ENCODE measurements around the gene SSC4D. TPM values are rescaled to one million over a fixed set of nuclear protein-coding genes. Genes with fewer than 3 reads are reported as not detected.
"Not testable (repeated sequence)": the region's sequence is repeated elsewhere in the genome, so short reads cannot be mapped to it uniquely, and the experiment has no call there.

SSC4D gene
- total and polyA plus RNA-seq, 2 donors (not counting 1 experiment from before 2014, with no cell fraction given), result 0.33 to 0.42 TPM

GRCh38 chr7:76364198-76364584 is 45.3 kb downstream of the SSC4D start:
- H3K27ac ChIP-seq (ENCODE audit: insufficient read depth, low read length), result peak overlapping the region; percentile 84
- peak overlapping the region; percentile 55 for H3K4me2 ChIP-seq (ENCODE audit: extremely low read depth, insufficient read depth, low read length)
- H3K27me3 ChIP-seq (ENCODE audit: control insufficient read depth, insufficient read depth, low read length), result no peaks in the 10 kb centered on the region
- no peaks in the 10 kb centered on the region for H3K79me2 ChIP-seq (ENCODE audit: control insufficient read depth, insufficient read depth, low read length)
- H2AFZ ChIP-seq (ENCODE audit: low read length), result peak overlapping the region; percentile 11
- peak; percentile 46 to 77 for DNase-seq (ENCODE audit: low read depth in 2 of 2)
- no peaks in the 10 kb centered on the region for H3K9me3 ChIP-seq (ENCODE audit: control insufficient read depth, insufficient read depth, low read depth, low read length)
- H3K36me3 ChIP-seq (ENCODE audit: control insufficient read depth, insufficient read depth, low read length), result no peaks in the 10 kb centered on the region
- H3K9ac ChIP-seq (ENCODE audit: insufficient read depth, low read length), result no peak overlapping the region
- no peak for TF ChIP-seq CTCF (conservative IDR thresholded peaks at IDR 0.05 in 1 of 2, IDR thresholded peaks at IDR 0.05 in 1 of 2; ENCODE audit: low read depth in 1 of 2, low read length in 2 of 2)
- no peak for TF ChIP-seq EZH2 (IDR thresholded peaks at IDR 0.05; ENCODE audit: low read length, missing control alignments)
- H3K4me3 ChIP-seq (replicated peaks in 1 of 4; ENCODE audit: control extremely low read depth in 1 of 4, insufficient read depth in 1 of 4, low read depth in 3 of 4, low read length in 4 of 4), result peak overlapping the region in 1 of 4 experiments; percentile 17
- H3K4me1 ChIP-seq (ENCODE audit: control insufficient read depth, extremely low read depth, insufficient read depth, low read length), result peaks cover 14% of the 10 kb centered on the region
- H4K20me1 ChIP-seq (ENCODE audit: control insufficient read depth, extremely low read depth, insufficient read depth, low read length), result no peaks in the 10 kb centered on the region

DNA sequence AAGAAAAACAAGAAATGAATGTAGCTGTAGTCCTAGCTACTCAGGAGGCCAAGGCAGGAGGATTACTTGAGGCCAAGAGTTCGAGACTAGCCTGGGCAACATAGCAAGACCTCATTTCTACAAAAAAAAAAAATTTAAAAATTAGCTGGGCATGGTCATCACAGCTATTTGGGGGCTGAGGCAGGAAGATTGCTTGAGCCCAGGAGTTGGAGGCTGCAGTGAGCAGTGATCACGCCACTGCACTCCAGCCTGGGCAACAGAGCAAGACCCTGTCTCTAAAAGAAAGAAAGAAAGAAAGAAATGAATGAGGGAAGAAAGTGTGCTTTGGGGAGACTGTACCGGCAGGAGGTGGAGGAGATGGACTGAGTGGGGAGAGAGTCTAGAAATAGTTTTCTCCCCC is 45.7 kb downstream of the SSC4D start:
- DNase-seq (ENCODE audit: low read depth in 2 of 2); H3K79me2 ChIP-seq (ENCODE audit: control insufficient read depth, insufficient read depth, low read length); H3K9ac ChIP-seq (ENCODE audit: insufficient read depth, low read length); H3K36me3 ChIP-seq (ENCODE audit: control insufficient read depth, insufficient read depth, low read length); H3K27me3 ChIP-seq (ENCODE audit: control insufficient read depth, insufficient read depth, low read length); H3K4me3 ChIP-seq (replicated peaks in 1 of 4; ENCODE audit: control extremely low read depth in 1 of 4, insufficient read depth in 1 of 4, low read depth in 3 of 4, low read length in 4 of 4); H3K9me3 ChIP-seq (ENCODE audit: control insufficient read depth, insufficient read depth, low read depth, low read length); H4K20me1 ChIP-seq (ENCODE audit: control insufficient read depth, extremely low read depth, insufficient read depth, low read length): not testable (repeated sequence)
- peaks cover 14% of the 10 kb centered on the region for H3K4me1 ChIP-seq (ENCODE audit: control insufficient read depth, extremely low read depth, insufficient read depth, low read length)
- peak overlapping the region; percentile 84 for H3K27ac ChIP-seq (ENCODE audit: insufficient read depth, low read length)
- peak overlapping the region; percentile 55 for H3K4me2 ChIP-seq (ENCODE audit: extremely low read depth, insufficient read depth, low read length)
- H2AFZ ChIP-seq (ENCODE audit: low read length), result peak overlapping the region; percentile 11

DNA sequence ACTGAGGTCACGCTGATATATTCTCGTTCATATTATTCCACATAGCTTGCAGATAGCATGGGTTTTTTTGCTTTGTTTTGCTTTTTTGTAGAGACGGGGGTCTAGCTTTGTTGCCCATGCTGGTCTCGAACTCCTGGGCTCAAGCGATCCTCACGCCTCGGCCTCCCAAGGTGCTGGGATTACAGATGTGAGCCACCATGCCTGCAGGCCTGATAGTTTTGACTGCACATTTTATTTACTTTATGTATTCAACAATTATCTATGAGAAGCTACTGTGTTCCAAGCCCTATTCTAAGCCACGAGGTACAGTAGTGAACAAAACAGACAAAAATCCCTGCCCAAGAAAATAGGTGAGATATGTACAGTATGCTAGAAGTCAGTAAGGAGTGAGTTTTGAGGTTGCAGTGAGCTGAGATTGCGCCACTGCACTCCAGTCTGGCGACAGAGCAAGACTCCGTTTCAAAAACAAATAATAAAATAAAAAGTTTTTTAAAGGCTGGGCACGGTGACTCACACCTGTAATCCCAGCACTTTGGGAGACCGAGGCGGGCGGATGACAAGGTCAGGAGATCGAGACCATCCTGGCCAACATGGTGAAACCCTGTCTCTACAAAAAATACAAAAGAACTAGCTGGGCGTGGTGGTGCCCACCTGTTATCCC is 49.4 kb downstream of the SSC4D start:
- no peak for TF ChIP-seq EZH2 (IDR thresholded peaks at IDR 0.05; ENCODE audit: low read length, missing control alignments)
- peaks cover 5% of the 10 kb centered on the region for H4K20me1 ChIP-seq (ENCODE audit: control insufficient read depth, extremely low read depth, insufficient read depth, low read length)
- H3K79me2 ChIP-seq (ENCODE audit: control insufficient read depth, insufficient read depth, low read length), result peaks cover 36% of the 10 kb centered on the region
- no peaks in the 10 kb centered on the region for H3K27me3 ChIP-seq (ENCODE audit: control insufficient read depth, insufficient read depth, low read length)
- peak overlapping the region; percentile 97 for H3K27ac ChIP-seq (ENCODE audit: insufficient read depth, low read length)
- peaks cover 14% of the 10 kb centered on the region for H3K4me1 ChIP-seq (ENCODE audit: control insufficient read depth, extremely low read depth, insufficient read depth, low read length)
- peak overlapping the region; percentile 28 for H2AFZ ChIP-seq (ENCODE audit: low read length)
- no peak for DNase-seq (ENCODE audit: low read depth in 2 of 2)
- peak overlapping the region in 2 of 4 experiments; percentile 36 to 91 for H3K4me3 ChIP-seq (replicated peaks in 1 of 4; ENCODE audit: control extremely low read depth in 1 of 4, insufficient read depth in 1 of 4, low read depth in 3 of 4, low read length in 4 of 4)
- H3K36me3 ChIP-seq (ENCODE audit: control insufficient read depth, insufficient read depth, low read length), result peaks cover 2% of the 10 kb centered on the region
- no peak overlapping the region for H3K9ac ChIP-seq (ENCODE audit: insufficient read depth, low read length)
- peak overlapping the region; percentile 93 for H3K4me2 ChIP-seq (ENCODE audit: extremely low read depth, insufficient read depth, low read length)
- no peaks in the 10 kb centered on the region for H3K9me3 ChIP-seq (ENCODE audit: control insufficient read depth, insufficient read depth, low read depth, low read length)
